DOHH2 (cell line): ENCODE measurements around the gene LSM7.

Experiments
- CTCF ChIP-seq: fragments of 200-600 bp; sonication (generic); IDR thresholded peaks from one replicate; pipeline ENCODE4 v1.5.1; 2014; ENCODE audit warnings: antibody characterized with exemption, mild to moderate bottlenecking, low read depth, low read length; ENCODE audit not compliant: poor library complexity, severe bottlenecking
- EZH2phosphoT487 ChIP-seq: fragments of 200-600 bp; sonication (generic); IDR thresholded peaks from 2 replicates; pipeline ENCODE4 v1.6.1; 2017; ENCODE audit warnings: borderline replicate concordance, mild to moderate bottlenecking, antibody characterized with exemption, low read length, moderate library complexity, mixed read lengths

DNA sequence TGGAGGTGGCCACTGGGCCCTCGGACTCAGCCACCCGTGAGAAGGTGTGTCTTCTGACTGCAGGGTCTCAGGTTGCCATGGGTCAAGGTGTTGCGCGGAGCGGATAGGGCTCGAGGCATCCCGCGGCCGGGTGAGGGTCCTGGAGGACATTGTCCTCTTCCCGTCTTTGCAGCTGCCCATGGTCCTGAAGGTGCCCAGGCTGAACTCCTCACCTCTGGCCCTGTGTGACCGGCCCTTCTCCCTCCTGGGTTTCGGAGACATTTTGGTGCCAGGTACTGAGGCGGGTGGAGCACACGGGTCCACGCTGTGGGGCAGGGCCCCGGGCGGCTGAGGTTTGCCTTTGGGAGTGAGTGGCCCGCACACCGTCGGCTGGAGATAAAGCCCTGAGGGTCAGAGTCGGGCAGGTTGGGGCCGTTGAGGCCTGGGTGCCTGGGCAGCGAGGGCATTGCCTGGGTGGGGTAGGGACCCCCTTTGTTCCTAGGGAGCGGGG lies 16.0 kb upstream of the LSM7 start:
- no peak for TF ChIP-seq CTCF
- TF ChIP-seq EZH2phosphoT487: no peak
